GM12873 (cell line): ENCODE data around the gene TTLL11.

Experiments
- TF ChIP-seq, protein P1 (sequence below): IDR thresholded peaks from 2 replicates; pipeline ENCODE4 v1.5.1; 2012; ENCODE audit warnings: low read depth, mild to moderate bottlenecking, moderate library complexity, low read length, control low read depth; ENCODE audit not compliant: insufficient read depth; ENCODE audit errors: missing control alignments

The TTLL11 gene

DNA sequence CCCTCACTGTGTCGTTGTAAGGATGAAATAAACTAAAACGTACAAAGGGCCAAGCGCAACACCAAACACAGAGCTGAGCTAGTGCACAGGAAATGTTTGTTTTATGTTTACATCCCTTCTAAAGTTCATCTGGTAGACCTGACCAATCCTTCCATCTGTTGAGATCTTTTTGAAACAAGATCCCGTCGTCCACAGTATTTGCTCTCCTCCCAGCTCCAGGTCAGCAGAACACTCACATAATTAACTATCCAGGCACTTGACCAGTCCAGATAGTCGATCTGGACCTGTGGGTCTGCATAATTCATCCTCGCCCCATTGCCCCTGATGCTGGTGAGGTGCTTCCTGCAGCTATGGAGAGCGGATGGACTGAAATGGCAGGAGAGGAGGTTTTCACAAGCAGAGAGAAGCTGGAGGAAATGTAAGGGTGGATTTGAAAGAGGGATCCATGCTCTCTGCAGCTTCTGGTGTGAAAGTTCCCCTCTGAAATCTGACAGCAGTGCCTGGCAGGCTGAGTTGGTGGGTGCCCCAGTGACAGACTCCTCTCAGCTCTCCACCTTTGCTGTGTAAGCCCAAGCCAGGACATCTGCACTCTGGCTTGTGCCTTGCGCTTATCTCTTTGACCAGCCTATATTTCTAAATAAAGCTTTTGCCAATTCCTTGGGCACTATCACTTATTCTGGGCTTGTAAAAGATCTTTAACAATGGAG is 102.4 kb downstream of the TTLL11 start:
- TF ChIP-seq, protein P1, sequence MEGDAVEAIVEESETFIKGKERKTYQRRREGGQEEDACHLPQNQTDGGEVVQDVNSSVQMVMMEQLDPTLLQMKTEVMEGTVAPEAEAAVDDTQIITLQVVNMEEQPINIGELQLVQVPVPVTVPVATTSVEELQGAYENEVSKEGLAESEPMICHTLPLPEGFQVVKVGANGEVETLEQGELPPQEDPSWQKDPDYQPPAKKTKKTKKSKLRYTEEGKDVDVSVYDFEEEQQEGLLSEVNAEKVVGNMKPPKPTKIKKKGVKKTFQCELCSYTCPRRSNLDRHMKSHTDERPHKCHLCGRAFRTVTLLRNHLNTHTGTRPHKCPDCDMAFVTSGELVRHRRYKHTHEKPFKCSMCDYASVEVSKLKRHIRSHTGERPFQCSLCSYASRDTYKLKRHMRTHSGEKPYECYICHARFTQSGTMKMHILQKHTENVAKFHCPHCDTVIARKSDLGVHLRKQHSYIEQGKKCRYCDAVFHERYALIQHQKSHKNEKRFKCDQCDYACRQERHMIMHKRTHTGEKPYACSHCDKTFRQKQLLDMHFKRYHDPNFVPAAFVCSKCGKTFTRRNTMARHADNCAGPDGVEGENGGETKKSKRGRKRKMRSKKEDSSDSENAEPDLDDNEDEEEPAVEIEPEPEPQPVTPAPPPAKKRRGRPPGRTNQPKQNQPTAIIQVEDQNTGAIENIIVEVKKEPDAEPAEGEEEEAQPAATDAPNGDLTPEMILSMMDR, result no peak

GRCh38 chr9:121989010-121989409 is 104.1 kb downstream of the TTLL11 start:
- TF ChIP-seq, protein P1, result no peak

GRCh38 chr9:121987314-121987713 is 105.8 kb downstream of the TTLL11 start:
- TF ChIP-seq, protein P1, result no peak

DNA sequence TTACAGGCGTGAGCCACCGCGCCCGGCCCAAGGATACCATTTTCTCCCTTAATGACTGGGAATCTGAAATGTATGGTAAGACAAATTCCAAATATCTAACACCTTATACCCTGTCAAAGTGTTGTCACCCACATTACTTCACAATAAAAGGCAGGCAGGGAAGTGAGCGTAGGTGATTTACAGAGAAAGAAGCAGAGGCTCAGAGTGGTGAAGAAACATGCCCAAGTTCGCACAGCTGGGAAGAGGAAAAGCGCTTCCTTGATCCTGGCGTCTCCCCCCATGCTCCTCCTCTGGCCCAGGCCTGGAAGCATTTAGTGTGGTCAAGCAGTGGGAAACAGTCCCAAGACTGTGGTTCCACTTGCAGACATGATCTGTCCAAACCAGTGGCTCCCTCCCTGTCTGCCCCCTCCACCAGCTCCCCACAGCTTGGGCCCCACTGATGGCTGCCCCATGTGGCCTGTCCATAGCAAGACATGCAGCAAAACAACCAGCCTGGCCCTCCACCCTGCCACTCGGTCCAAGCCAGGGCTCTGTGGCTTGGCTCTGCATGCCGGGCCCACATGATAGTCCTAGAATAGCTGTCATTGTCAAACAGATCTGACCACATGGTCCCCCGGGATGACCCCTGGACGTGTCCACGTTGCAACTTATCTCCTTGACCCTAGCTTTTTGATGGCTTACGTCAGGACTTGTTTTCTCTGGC is 107.2 kb downstream of the TTLL11 start:
- TF ChIP-seq, protein P1, result no peak

DNA sequence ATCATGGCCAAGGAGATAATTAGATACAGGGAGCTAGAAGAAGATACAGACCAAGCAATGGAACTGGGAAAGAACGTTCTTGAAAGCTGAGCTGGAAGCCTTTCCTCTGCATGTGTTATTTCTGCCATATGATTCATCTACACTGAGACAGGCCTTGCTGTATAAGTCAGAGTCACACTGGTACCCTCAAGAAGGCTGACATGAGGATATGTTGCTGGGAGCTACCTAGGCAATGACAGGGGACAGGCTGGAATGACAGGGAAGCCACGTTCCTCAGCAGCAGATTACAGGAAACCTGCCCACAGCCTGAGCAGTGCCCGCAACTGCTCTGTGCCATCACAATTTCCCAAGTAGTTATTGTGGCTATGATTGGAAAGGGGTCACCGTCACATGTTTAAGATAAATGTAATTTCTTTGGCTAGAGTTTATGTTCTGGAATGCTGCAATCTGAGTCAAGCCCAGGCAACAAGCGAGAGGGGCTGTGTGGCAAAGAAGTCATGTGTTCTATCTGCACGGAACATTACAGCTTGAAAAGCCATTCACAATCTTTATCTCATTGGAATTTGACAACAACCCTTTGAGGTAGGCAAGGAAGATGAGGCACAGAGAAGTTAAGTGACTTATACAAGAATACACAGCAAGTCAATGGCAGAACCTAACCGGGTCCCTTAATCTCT is 108.2 kb downstream of the TTLL11 start:
- TF ChIP-seq, protein P1, result no peak

- TF ChIP-seq, protein P1, result no peak
Observed at GRCh38 chr9:121983736-121984135, 109.4 kb downstream of the TTLL11 start.
